CD4-positive, alpha-beta T cell (primary cell): ENCODE data around the gene HOOK2. TPM values are rescaled to one million over a fixed set of nuclear protein-coding genes. Genes with fewer than 3 reads are reported as not detected.

Experiments used
- ATAC-seq: fragments of 200-7000 bp; cut with Tn5 transposase; one replicate; pipeline ENCODE4 v1.10.0; 2022; ENCODE audit warnings: mild to moderate bottlenecking; ENCODE audit not compliant: poor library complexity
- CTCF ChIA-PET: fragments of 350-600 bp; sonication (Branson Sonifier 250); formaldehyde crosslinking; loops from one replicate; lab custom pipeline; 2021; ENCODE audit warnings: antibody characterized with exemption, inconsistent platforms; lab: Charles Lee
- POLR2A ChIA-PET: fragments of 350-600 bp; sonication (Branson Sonifier 250); formaldehyde crosslinking; loops from one replicate; lab custom pipeline; 2021; ENCODE audit warnings: antibody characterized with exemption, inconsistent platforms; lab: Charles Lee
- DNase-seq, 14 experiments: peaks; one replicate each; pipeline ENCODE4 v3.0.0-alpha.2; 2013 to 2020; ENCODE audit warnings: mixed read lengths in 2 of 14
- H3K27ac ChIP-seq, 2 donors: one replicate each; pipeline versions ENCODE4 v1.5.1 to v1.7.0; 2013; ENCODE audit warnings: low read length in 2 of 2, low read depth in 1 of 2, mild to moderate bottlenecking in 1 of 2
- H3K27me3 ChIP-seq, 2 experiments: 1 replicate in 1 of 2; 2 replicates in 1 of 2; pipeline versions ENCODE4 v1.6.1 to v1.7.0; 2013; ENCODE audit warnings: low read length in 2 of 2, control low read depth in 1 of 2, mild to moderate bottlenecking in 1 of 2, moderate library complexity in 1 of 2; ENCODE audit not compliant: insufficient read depth in 2 of 2, control insufficient read depth in 1 of 2
- H3K36me3 ChIP-seq: one replicate; pipeline ENCODE4 v1.6.1; 2013; ENCODE audit warnings: low read length, control low read depth; ENCODE audit not compliant: insufficient read depth
- H3K4me1 ChIP-seq: one replicate; pipeline ENCODE4 v1.6.1; 2013; ENCODE audit warnings: low read length, control low read depth; ENCODE audit not compliant: insufficient read depth
- H3K4me3 ChIP-seq: one replicate; pipeline ENCODE4 v1.5.1; 2013; ENCODE audit warnings: mild to moderate bottlenecking, low read length, moderate library complexity
- H3K9me3 ChIP-seq, 2 experiments: 1 replicate in 1 of 2; 2 replicates in 1 of 2; pipeline versions ENCODE4 v1.6.1 to v1.7.0; 2013; ENCODE audit warnings: low read length in 2 of 2, mild to moderate bottlenecking in 2 of 2, control low read depth in 1 of 2, moderate library complexity in 1 of 2; ENCODE audit not compliant: control insufficient read depth in 1 of 2, insufficient read depth in 1 of 2
- H3K27ac Mint-ChIP-seq: one replicate; pipeline ENCODE4 v1.8.0; 2020; ENCODE audit warnings: mixed read lengths
- H3K27me3 Mint-ChIP-seq: one replicate; pipeline ENCODE4 v1.8.0; 2021; ENCODE audit warnings: mixed read lengths
- H3K36me3 Mint-ChIP-seq: one replicate; pipeline ENCODE4 v1.8.0; 2021; ENCODE audit warnings: low read depth, mixed read lengths
- H3K4me1 Mint-ChIP-seq: one replicate; pipeline ENCODE4 v1.8.0; 2021; ENCODE audit warnings: low read depth, mixed read lengths
- H3K4me3 Mint-ChIP-seq: one replicate; pipeline ENCODE4 v1.8.0; 2020; ENCODE audit warnings: mild to moderate bottlenecking, mixed read lengths
- H3K9me3 Mint-ChIP-seq: one replicate; pipeline ENCODE4 v1.8.0; 2020; ENCODE audit warnings: mixed read lengths
- CTCF ChIP-seq: fragments of 200-600 bp; IDR thresholded peaks from one replicate; pipeline ENCODE4 v1.8.0; 2022; ENCODE audit warnings: antibody characterized with exemption, mild to moderate bottlenecking
- intact Hi-C, 2 experiments: fragments of 100-400 bp; cut with DNase I in 1 of 2; cut with micrococcal nuclease in 1 of 2; formaldehyde crosslinking; loops; one replicate each; pipeline versions ENCODE4 v1.15.1 to v1.9.0; 2023 to 2025; cut with DNase I, micrococcal nuclease
- total RNA-seq, 174 experiments: library from RNA in 2 of 174; stranded (reverse) in 2 of 174; gene quantifications; one replicate each; pipeline ENCODE4 v1.2.3 and lab custom pipeline; 2021 to 2026

Gene HOOK2
- total RNA-seq, 2 experiments from 2014 or later: 14.8 to 17.0 TPM

- no peak overlapping the region for H3K4me3 Mint-ChIP-seq
- peak overlapping the region in 1 of 2 donors; percentile 88 for H3K27ac ChIP-seq
These were observed 12.1 kb upstream of the HOOK2 start for GRCh38 chr19:12787458-12787857.

DNA sequence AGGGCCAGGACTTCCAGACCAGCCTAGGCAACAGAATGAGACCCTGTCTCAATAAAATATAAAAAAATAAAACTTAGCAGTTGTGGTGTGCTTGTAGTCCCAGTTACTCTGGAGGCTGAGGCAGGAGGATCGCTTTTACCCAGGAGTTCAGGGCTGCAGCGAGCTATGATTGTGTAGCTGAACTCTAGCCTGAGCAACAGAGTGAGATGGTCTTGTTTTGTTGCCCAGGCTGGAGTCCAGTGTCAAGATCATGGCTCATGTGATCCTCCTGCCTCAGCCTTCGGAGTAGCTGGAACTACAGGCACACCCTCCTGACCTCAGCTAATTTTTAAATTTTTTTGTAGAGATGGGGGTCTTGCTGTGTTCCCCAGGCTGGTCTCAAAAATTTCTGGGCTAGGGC lies 11.6 kb upstream of the HOOK2 start:
- POLR2A ChIA-PET: interaction anchor here (4.0 kb wide), 1 partner anchor 9 kb away, joined by 31 read pairs; no protein-coding TSS in a partner anchor
- intact Hi-C loops: loop anchor here in 1 of 2 experiments (10.0 kb wide), 1 partner anchor 148 kb away; the partner anchor contains the start of genes CALR and FARSA
- peaks cover 38% of the 10 kb centered on the region for H3K4me1 Mint-ChIP-seq

More at GRCh38 chr19:12787458-12787857, 12.1 kb upstream of the HOOK2 start:
- ChIA-PET CTCF (interaction anchor here (1.1 kb wide), 1 partner anchor 10 kb away, joined by 3 read pairs; no protein-coding TSS in a partner anchor), POLR2A (interaction anchor here (4.0 kb wide), 1 partner anchor 10 kb away, joined by 31 read pairs; no protein-coding TSS in a partner anchor)
- Histone ChIP-seq H3K4me3 (no peak overlapping the region), H3K36me3 (peaks cover under 1% of the 10 kb centered on the region), H3K27me3 (no peaks in the 10 kb centered on the region), H3K9me3 (no peaks in the 10 kb centered on the region), H3K4me1 (peaks cover 77% of the 10 kb centered on the region)
- intact Hi-C loops: loop anchor here in 1 of 2 experiments (10.0 kb wide), 1 partner anchor 147 kb away; the partner anchor contains the start of genes CALR and FARSA
- DNase-seq (no peak), ATAC-seq (no peak)
- Mint-ChIP-seq H3K9me3 (no peaks in the 10 kb centered on the region), H3K27ac (peak overlapping the region; percentile 32), H3K4me1 (peaks cover 34% of the 10 kb centered on the region), H3K36me3 (peaks cover 19% of the 10 kb centered on the region), H3K27me3 (peaks cover 4% of the 10 kb centered on the region)
- no peak for TF ChIP-seq CTCF

More for the DNA sequence above, 11.6 kb upstream of the HOOK2 start:
- Histone ChIP-seq H3K4me1 (peaks cover 81% of the 10 kb centered on the region), H3K27ac (peak overlapping the region; percentile 91 to 98), H3K36me3 (no peaks in the 10 kb centered on the region), H3K4me3 (no peak overlapping the region), H3K27me3 (no peaks in the 10 kb centered on the region), H3K9me3 (no peaks in the 10 kb centered on the region)
- no peak for DNase-seq
- peak overlapping the region; percentile 32 for H3K27ac Mint-ChIP-seq
- H3K9me3 Mint-ChIP-seq: no peaks in the 10 kb centered on the region
- H3K36me3 Mint-ChIP-seq: peaks cover 19% of the 10 kb centered on the region
- no peak for TF ChIP-seq CTCF
- peaks cover 4% of the 10 kb centered on the region for H3K27me3 Mint-ChIP-seq
- CTCF ChIA-PET: interaction anchor here (1.1 kb wide), 1 partner anchor 10 kb away, joined by 3 read pairs; no protein-coding TSS in a partner anchor
- H3K4me3 Mint-ChIP-seq: no peak overlapping the region
- ATAC-seq: no peak
